Smooth muscle cell (in vitro differentiated cells): Measurements from ENCODE around the gene NPDC1. TPM values are rescaled to one million over a fixed set of nuclear protein-coding genes. Genes with fewer than 3 reads are reported as not detected.

Experiments used
- DNase-seq: peaks from one replicate; lab custom pipeline; 2025; ENCODE audit not compliant: unreplicated experiment; lab: John Stamatoyannopoulos, UW
- H2AFZ ChIP-seq: fragments of 200-600 bp; sonication (generic); 2 replicates; pipeline ENCODE4 v1.6.0; 2016; ENCODE audit warnings: antibody characterized with exemption, low read depth, mild to moderate bottlenecking
- H3F3A ChIP-seq: fragments of 200-600 bp; sonication (generic); 2 replicates; pipeline ENCODE4 v1.6.0; 2017; ENCODE audit warnings: antibody characterized with exemption, low read depth
- H3K27ac ChIP-seq: fragments of 200-600 bp; sonication (generic); 2 replicates; pipeline ENCODE4 v1.5.1; 2016; ENCODE audit warnings: low read depth, mild to moderate bottlenecking
- H3K27me3 ChIP-seq: fragments of 200-600 bp; sonication (generic); 2 replicates; pipeline ENCODE4 v1.6.1; 2016; ENCODE audit warnings: low read depth, mild to moderate bottlenecking
- H3K36me3 ChIP-seq: fragments of 200-600 bp; sonication (generic); 2 replicates; pipeline ENCODE4 v1.5.1; 2016; ENCODE audit warnings: low read depth
- H3K4me1 ChIP-seq: fragments of 200-600 bp; sonication (generic); 2 replicates; pipeline ENCODE4 v1.5.1; 2016; ENCODE audit warnings: low read depth
- H3K4me2 ChIP-seq: fragments of 200-600 bp; sonication (generic); 2 replicates; pipeline ENCODE4 v1.6.0; 2016; ENCODE audit warnings: mild to moderate bottlenecking
- H3K4me3 ChIP-seq: fragments of 200-600 bp; sonication (generic); 2 replicates; pipeline ENCODE4 v1.5.1; 2016; ENCODE audit warnings: mild to moderate bottlenecking
- H3K79me2 ChIP-seq: fragments of 200-600 bp; sonication (generic); 2 replicates; pipeline ENCODE4 v1.6.0; 2016; ENCODE audit warnings: low read depth, mild to moderate bottlenecking
- H3K9ac ChIP-seq: fragments of 200-600 bp; sonication (generic); 2 replicates; pipeline ENCODE4 v1.6.0; 2016; ENCODE audit warnings: low read depth
- H3K9me3 ChIP-seq: fragments of 200-600 bp; sonication (generic); replicated peaks from 2 replicates; pipeline ENCODE4 v1.5.1; 2016; ENCODE audit warnings: low read depth
- H4K20me1 ChIP-seq: fragments of 200-600 bp; sonication (generic); 2 replicates; pipeline ENCODE4 v1.6.0; 2016; ENCODE audit warnings: low read depth
- WGBS: methylation state at CpG from one replicate; pipeline ENCODE4 v1.1.7; 2016; ENCODE audit warnings: low lambda C conversion rate; 5-methylcytosine and 5-hydroxymethylcytosine counted together
- polyA plus RNA-seq: library from polyadenylated mRNA; unstranded; fragments of >200 nt; fragmentation: Nextera tagmentation; extraction: Ambion mirVana; gene quantifications from 2 replicates; pipeline ENCODE4 v1.2.1, GENCODE V29; 2016
- total RNA-seq: library from RNA; depleted of rRNA; stranded (reverse); fragments of >200 nt; gene quantifications from 2 replicates; pipeline ENCODE4 v1.2.3, GENCODE V29; 2014
- TF ChIP-seq, protein P1 (sequence below): fragments of 200-600 bp; sonication (generic); IDR thresholded peaks from 2 replicates; pipeline ENCODE4 v1.5.1; 2017; ENCODE audit warnings: borderline replicate concordance, mild to moderate bottlenecking, antibody characterized with exemption; ENCODE audit not compliant: insufficient read depth, poor library complexity, severe bottlenecking

Gene NPDC1
- total and polyA plus RNA-seq, 2 experiments from 2014 or later = 9.9 to 19.3 TPM

DNA sequence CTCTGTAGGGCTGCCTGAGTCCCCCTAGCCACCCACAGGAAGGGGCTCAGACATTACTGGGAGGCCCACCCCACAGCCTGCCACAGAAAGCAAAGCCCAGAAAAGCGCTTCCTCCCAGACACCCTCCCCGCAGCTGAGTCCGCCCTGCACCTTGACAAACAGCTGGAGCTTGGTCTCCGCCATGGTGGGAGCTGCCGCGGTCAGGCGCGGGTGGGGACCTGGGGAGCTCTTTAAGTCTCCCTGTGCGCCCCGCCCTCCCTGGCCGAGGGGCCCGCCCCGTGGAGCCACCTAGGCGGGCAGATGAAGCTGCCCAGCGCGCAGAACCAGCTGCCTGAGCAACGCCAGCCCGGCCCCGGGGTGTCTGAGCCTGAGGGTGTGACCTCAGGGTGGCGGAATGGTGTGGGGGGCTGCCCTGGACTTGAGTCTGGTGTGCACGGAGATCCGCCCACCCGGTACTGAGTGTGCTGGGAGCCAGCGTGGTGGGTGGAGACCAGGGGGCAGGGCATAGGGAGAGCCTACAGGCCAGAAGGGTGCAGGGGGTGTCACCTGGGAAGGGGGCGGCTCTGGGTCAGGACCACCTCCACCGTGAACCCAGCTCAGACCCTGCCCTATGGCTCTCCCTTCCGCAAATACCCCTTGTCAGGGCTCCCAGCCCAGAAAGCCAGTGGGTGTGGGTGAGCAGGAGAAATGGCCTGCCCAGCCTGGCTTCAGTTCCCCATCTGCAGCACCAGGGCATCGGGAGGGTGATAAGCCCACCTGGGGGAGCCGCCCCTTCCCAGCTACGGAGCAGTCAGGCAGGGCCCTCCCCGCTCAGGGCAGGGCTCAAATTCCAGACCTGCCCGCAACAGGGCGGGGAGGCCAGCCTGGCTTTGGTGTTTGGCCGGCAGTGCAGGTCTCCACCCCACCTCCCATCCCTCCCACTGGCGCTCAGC lies 49.4 kb downstream of the NPDC1 start, which contains the start of gene CLIC3:
CLIC3 (minus strand) TSS at position 208 of the 932 bp plus-strand sequence; CDS start at position 183, 25 bp downstream.
- Histone ChIP-seq H3K4me3 (peak within 1 kb of the TSS; percentile 40), H3K27ac (no peak within 1 kb of the TSS), H3K4me1 (peaks cover 18% of the 10 kb centered on the region), H3K9me3 (no peaks in the 10 kb centered on the region), H4K20me1 (no peaks in the 10 kb centered on the region), H3K9ac (no peak within 1 kb of the TSS), H3K4me2 (peak within 1 kb of the TSS; percentile 82), H2AFZ (peak within 1 kb of the TSS; percentile 10), H3F3A (no peaks in the 10 kb centered on the region), H3K36me3 (no peaks in the 10 kb centered on the region), H3K79me2 (no peaks in the 10 kb centered on the region), H3K27me3 (no peaks in the 10 kb centered on the region)
- no peak for DNase-seq
- TF ChIP-seq, protein P1, sequence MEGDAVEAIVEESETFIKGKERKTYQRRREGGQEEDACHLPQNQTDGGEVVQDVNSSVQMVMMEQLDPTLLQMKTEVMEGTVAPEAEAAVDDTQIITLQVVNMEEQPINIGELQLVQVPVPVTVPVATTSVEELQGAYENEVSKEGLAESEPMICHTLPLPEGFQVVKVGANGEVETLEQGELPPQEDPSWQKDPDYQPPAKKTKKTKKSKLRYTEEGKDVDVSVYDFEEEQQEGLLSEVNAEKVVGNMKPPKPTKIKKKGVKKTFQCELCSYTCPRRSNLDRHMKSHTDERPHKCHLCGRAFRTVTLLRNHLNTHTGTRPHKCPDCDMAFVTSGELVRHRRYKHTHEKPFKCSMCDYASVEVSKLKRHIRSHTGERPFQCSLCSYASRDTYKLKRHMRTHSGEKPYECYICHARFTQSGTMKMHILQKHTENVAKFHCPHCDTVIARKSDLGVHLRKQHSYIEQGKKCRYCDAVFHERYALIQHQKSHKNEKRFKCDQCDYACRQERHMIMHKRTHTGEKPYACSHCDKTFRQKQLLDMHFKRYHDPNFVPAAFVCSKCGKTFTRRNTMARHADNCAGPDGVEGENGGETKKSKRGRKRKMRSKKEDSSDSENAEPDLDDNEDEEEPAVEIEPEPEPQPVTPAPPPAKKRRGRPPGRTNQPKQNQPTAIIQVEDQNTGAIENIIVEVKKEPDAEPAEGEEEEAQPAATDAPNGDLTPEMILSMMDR = no peak
- WGBS = 27% methylated on average over 30 of the region's 35 CpGs

DNA sequence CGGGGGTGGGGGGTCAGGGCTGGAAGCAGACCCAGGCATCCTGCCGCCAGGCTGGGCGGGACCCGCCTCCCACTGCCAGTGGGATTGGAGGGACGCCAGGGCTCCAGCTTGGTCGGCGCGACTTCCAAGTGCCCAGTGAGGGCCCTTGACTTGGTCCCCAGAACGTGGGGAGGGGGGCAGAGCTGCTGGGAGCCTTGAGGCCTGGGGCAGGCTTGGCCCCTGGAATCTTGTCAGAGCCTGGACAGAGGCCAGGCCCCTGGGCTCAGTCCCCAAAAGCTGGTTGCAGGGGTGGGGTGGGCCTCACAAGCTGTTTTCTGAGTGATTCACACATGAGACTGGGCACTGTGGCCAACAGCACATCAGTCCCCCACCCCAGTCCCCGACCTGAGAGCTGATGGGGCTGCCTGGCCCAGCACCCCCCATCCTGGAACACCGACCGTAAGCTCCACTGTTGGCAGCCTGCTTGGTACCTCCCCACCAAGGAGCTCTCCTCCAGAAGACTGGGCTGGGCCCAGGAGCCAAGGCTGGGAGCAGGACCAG lies 50.1 kb downstream of the NPDC1 start:
- Histone ChIP-seq H3K9me3 (no peaks in the 10 kb centered on the region), H4K20me1 (no peaks in the 10 kb centered on the region), H3K4me3 (peak overlapping the region; percentile 40), H3K27me3 (no peaks in the 10 kb centered on the region), H3K79me2 (no peaks in the 10 kb centered on the region), H3K36me3 (no peaks in the 10 kb centered on the region), H3K4me2 (peak overlapping the region; percentile 82), H2AFZ (no peak overlapping the region), H3K27ac (no peak overlapping the region), H3F3A (peaks cover 3% of the 10 kb centered on the region), H3K9ac (no peak overlapping the region), H3K4me1 (peaks cover 18% of the 10 kb centered on the region)
- WGBS = 66% methylated on average over 9 of the region's 12 CpGs
- DNase-seq = no peak
- TF ChIP-seq, protein P1 = no peak

DNA sequence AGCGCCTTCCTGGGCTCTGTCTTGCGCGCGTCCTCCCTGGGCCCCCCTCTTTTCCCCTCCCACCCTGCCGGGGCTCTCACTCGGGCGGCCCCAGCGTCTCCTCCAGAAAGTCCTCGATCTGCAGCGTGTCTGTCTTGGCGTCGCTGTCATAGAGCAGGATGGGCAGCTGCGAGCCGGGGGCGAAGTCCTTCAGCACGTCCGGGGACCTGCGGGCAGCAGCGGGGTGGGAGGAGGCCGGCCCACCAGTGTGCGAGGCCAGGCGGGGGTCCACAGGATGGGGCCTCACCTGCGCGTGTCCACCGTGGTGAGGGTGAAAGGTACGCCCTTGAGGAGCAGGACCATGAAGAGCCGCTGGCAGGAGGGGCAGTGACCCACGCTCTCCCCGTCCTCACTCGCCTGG lies 50.6 kb downstream of the NPDC1 start:
- no peak for DNase-seq
- 81% methylated on average over 17 of the region's 30 CpGs for WGBS
- H3K79me2 ChIP-seq = no peaks in the 10 kb centered on the region
- no peak overlapping the region for H3K27ac ChIP-seq
- peaks cover 3% of the 10 kb centered on the region for H3F3A ChIP-seq
- TF ChIP-seq, protein P1 = no peak
- peak overlapping the region; percentile 31 for H3K4me2 ChIP-seq
- no peak overlapping the region for H3K4me3 ChIP-seq
- peaks cover 18% of the 10 kb centered on the region for H3K4me1 ChIP-seq
- no peaks in the 10 kb centered on the region for H3K36me3 ChIP-seq
- H4K20me1 ChIP-seq = no peaks in the 10 kb centered on the region
- no peaks in the 10 kb centered on the region for H3K9me3 ChIP-seq
- H3K9ac ChIP-seq = no peak overlapping the region
- no peak overlapping the region for H2AFZ ChIP-seq
- H3K27me3 ChIP-seq = no peaks in the 10 kb centered on the region
